Ectodermal cell (in vitro differentiated cells): ENCODE results near the gene DEUP1.
"Not testable (repeated sequence)": the region's sequence is repeated elsewhere in the genome, so short reads cannot be mapped to it uniquely, and the experiment has no call there.

ENCODE experiments used
- H3K27ac ChIP-seq: 2 replicates; pipeline ENCODE4 v1.7.0; 2013; ENCODE audit warnings: mild to moderate bottlenecking, low read depth, low read length; ENCODE audit not compliant: insufficient read depth, poor library complexity, severe bottlenecking
- H3K27me3 ChIP-seq: 2 replicates; pipeline ENCODE4 v1.7.0; 2013; ENCODE audit warnings: mild to moderate bottlenecking, low read length; ENCODE audit not compliant: insufficient read depth, control insufficient read depth, poor library complexity, severe bottlenecking
- H3K36me3 ChIP-seq: one replicate; pipeline ENCODE4 v1.7.0; 2013; ENCODE audit warnings: low read length; ENCODE audit not compliant: control insufficient read depth, insufficient read depth
- H3K4me1 ChIP-seq: one replicate; pipeline ENCODE4 v1.7.0; 2013; ENCODE audit warnings: low read length; ENCODE audit not compliant: control insufficient read depth, insufficient read depth
- H3K4me3 ChIP-seq: 2 replicates; pipeline ENCODE4 v1.7.0; 2013; ENCODE audit warnings: low read depth, low read length, control low read depth; ENCODE audit not compliant: insufficient read depth
- H3K9me3 ChIP-seq: 2 replicates; pipeline ENCODE4 v1.7.0; 2013; ENCODE audit warnings: mild to moderate bottlenecking, low read length, moderate library complexity; ENCODE audit not compliant: control insufficient read depth
- WGBS, 2 experiments: methylation state at CpG; one replicate each; pipeline ENCODE4 v1.1.7; 2013; ENCODE audit warnings: missing lambda C conversion rate in 2 of 2; 5-methylcytosine and 5-hydroxymethylcytosine counted together

Gene DEUP1

GRCh38 chr11:93396316-93396715, 65.8 kb downstream of the DEUP1 start:
- Histone ChIP-seq H3K27ac (no peak overlapping the region), H3K9me3 (no peaks in the 10 kb centered on the region), H3K27me3 (no peaks in the 10 kb centered on the region), H3K4me1 (peaks cover 12% of the 10 kb centered on the region), H3K4me3 (no peak overlapping the region), H3K36me3 (no peaks in the 10 kb centered on the region)
- 52 to 61% methylated on average over 3 of the region's 3 CpGs for WGBS, 2 experiments

GRCh38 chr11:93403930-93404329, 73.4 kb downstream of the DEUP1 start:
- Histone ChIP-seq H3K4me1 (no peaks in the 10 kb centered on the region), H3K27me3 (no peaks in the 10 kb centered on the region), H3K9me3 (no peaks in the 10 kb centered on the region), H3K4me3 (no peak overlapping the region), H3K27ac (no peak overlapping the region), H3K36me3 (no peaks in the 10 kb centered on the region)
- WGBS, 2 experiments: 72 to 77% methylated on average over 1 of the region's 3 CpGs

- no peaks in the 10 kb centered on the region for H3K27me3 ChIP-seq
- WGBS, 2 experiments: 91% methylated on average over 2 of the region's 2 CpGs; no CpG with 5 or more reads in 1 of the 2 experiments
- H3K36me3 ChIP-seq: no peaks in the 10 kb centered on the region
- no peaks in the 10 kb centered on the region for H3K9me3 ChIP-seq
- no peak overlapping the region for H3K4me3 ChIP-seq
- H3K27ac ChIP-seq: no peak overlapping the region
- H3K4me1 ChIP-seq: no peaks in the 10 kb centered on the region
These were observed 77.3 kb downstream of the DEUP1 start for GRCh38 chr11:93407777-93408401.

GRCh38 chr11:93410441-93410840, 79.9 kb downstream of the DEUP1 start:
- Histone ChIP-seq H3K4me1 (no peaks in the 10 kb centered on the region), H3K27ac (no peak overlapping the region), H3K27me3 (no peaks in the 10 kb centered on the region), H3K4me3 (no peak overlapping the region), H3K36me3 (no peaks in the 10 kb centered on the region), H3K9me3 (no peaks in the 10 kb centered on the region)
- WGBS, 2 experiments: 55 to 57% methylated on average over 3 of the region's 3 CpGs

- Histone ChIP-seq H3K4me3 (no peak overlapping the region), H3K4me1 (no peaks in the 10 kb centered on the region), H3K27me3 (no peaks in the 10 kb centered on the region), H3K9me3 (no peaks in the 10 kb centered on the region), H3K27ac (no peak overlapping the region), H3K36me3 (no peaks in the 10 kb centered on the region)
These were observed 81.2 kb downstream of the DEUP1 start for GRCh38 chr11:93411705-93412104.

- Histone ChIP-seq H3K4me1 (no peaks in the 10 kb centered on the region), H3K27me3 (no peaks in the 10 kb centered on the region), H3K27ac (no peak overlapping the region), H3K9me3 (peaks cover 2% of the 10 kb centered on the region), H3K36me3 (no peaks in the 10 kb centered on the region), H3K4me3 (no peak overlapping the region)
- 93 to 95% methylated on average over 3 of the region's 3 CpGs for WGBS, 2 experiments
These were observed 101.7 kb downstream of the DEUP1 start for GRCh38 chr11:93432247-93432646.

GRCh38 chr11:93443232-93443631, 112.7 kb downstream of the DEUP1 start:
- H3K27ac ChIP-seq, H3K4me1 ChIP-seq, H3K9me3 ChIP-seq, H3K4me3 ChIP-seq, H3K36me3 ChIP-seq, H3K27me3 ChIP-seq: not testable (repeated sequence)
- WGBS, 2 experiments: 100% methylated on average over 2 of the region's 2 CpGs

- no peak overlapping the region for H3K4me3 ChIP-seq
- H3K4me1 ChIP-seq: peaks cover 3% of the 10 kb centered on the region
- 50% methylated on average over 8 of the region's 8 CpGs for WGBS, 2 experiments
- no peaks in the 10 kb centered on the region for H3K27me3 ChIP-seq
- no peak overlapping the region for H3K27ac ChIP-seq
- no peaks in the 10 kb centered on the region for H3K9me3 ChIP-seq
- no peaks in the 10 kb centered on the region for H3K36me3 ChIP-seq
These were observed 114.1 kb downstream of the DEUP1 start for GRCh38 chr11:93444617-93445073.

GRCh38 chr11:93458286-93458685, 127.7 kb downstream of the DEUP1 start:
- H3K9me3 ChIP-seq: no peaks in the 10 kb centered on the region
- H3K4me3 ChIP-seq: no peak overlapping the region
- no peaks in the 10 kb centered on the region for H3K36me3 ChIP-seq
- no peaks in the 10 kb centered on the region for H3K4me1 ChIP-seq
- WGBS, 2 experiments: 93 to 94% methylated on average over 9 of the region's 9 CpGs
- no peak overlapping the region for H3K27ac ChIP-seq
- no peaks in the 10 kb centered on the region for H3K27me3 ChIP-seq

- not testable (repeated sequence) for H3K4me3 ChIP-seq, H3K27ac ChIP-seq, H3K4me1 ChIP-seq, H3K36me3 ChIP-seq, H3K27me3 ChIP-seq, H3K9me3 ChIP-seq
- 90 to 93% methylated on average over 4 of the region's 4 CpGs for WGBS, 2 experiments
These were observed 133.1 kb downstream of the DEUP1 start for GRCh38 chr11:93463666-93464065.
